K562 (cell line): ENCODE results near the gene WWOX. TPM values are rescaled to one million over a fixed set of nuclear protein-coding genes. Genes with fewer than 3 reads are reported as not detected.

ENCODE experiments used
- ATAC-seq: fragments of 200-7000 bp; cut with Tn5 transposase; 3 replicates; pipeline ENCODE4 v1.9.1; 2020; ENCODE audit warnings: moderate library complexity
- BruUV-seq: library from RNA; stranded (reverse); fragments of 400-500 nt; replicated peaks from 2 replicates; lab custom pipeline; 2021; lab: Mats Ljungman, UMichigan
- CTCF ChIA-PET: fragments of 300-600 bp; formaldehyde crosslinking; extraction: SDS; loops from one replicate; lab custom pipeline; 2021; ENCODE audit warnings: low intra/inter-chr PET ratio; lab: Yijun Ruan, JAX
- POLR2A ChIA-PET: fragments of 300-600, 350-650 bp; sonication (Branson Sonifier 250); formaldehyde crosslinking; extraction: SDS; loops from one replicate; lab custom pipeline; 2021; ENCODE audit warnings: antibody characterized with exemption, inconsistent platforms; lab: Yijun Ruan, JAX
- DNase-seq, 4 experiments: peaks; one replicate each; pipeline versions ENCODE4 v3.0.0 to v3.0.0-alpha.2; 2011 to 2018; ENCODE audit warnings: low spot score in 3 of 4, mixed read lengths in 3 of 4; ENCODE audit errors: extremely low read depth in 1 of 4
- FAIRE-seq: peaks from 2 replicates; lab custom pipeline; 2011; peaks lifted over from hg19 to GRCh38; lab: Jason Lieb, UNC
- H2AFZ ChIP-seq: 2 replicates; pipeline ENCODE4 v1.6.0; 2011; ENCODE audit warnings: low read depth, low read length, control low read depth, inconsistent platforms
- H3K27ac ChIP-seq: fragments of 200-600 bp; 3 replicates; pipeline ENCODE4 v1.8.0; 2011; ENCODE audit warnings: low read depth, mild to moderate bottlenecking, control low read depth, inconsistent platforms, low read length, moderate library complexity, mixed read lengths; ENCODE audit errors: extremely low read depth
- H3K27me3 ChIP-seq, 2 experiments: fragments of 300-600 bp in 1 of 2; 2 replicates in 1 of 2; 3 replicates in 1 of 2; pipeline versions ENCODE4 v1.6.0 to v1.8.0; 2011; ENCODE audit warnings: inconsistent platforms in 2 of 2, low read length in 2 of 2, mild to moderate bottlenecking in 1 of 2, mixed read lengths in 1 of 2, moderate library complexity in 1 of 2; ENCODE audit not compliant: control insufficient read depth in 2 of 2, insufficient read depth in 2 of 2
- H3K36me3 ChIP-seq: fragments of 300-600 bp; 3 replicates; pipeline ENCODE4 v1.8.0; 2011; ENCODE audit warnings: mild to moderate bottlenecking, low read length, inconsistent platforms; ENCODE audit not compliant: control insufficient read depth, insufficient read depth
- H3K4me1 ChIP-seq, 2 experiments: fragments of 200-600 bp in 1 of 2; replicated peaks in 1 of 2; 2 replicates in 1 of 2; 3 replicates in 1 of 2; pipeline versions ENCODE4 v1.5.1 to v1.8.0; 2011; ENCODE audit warnings: inconsistent platforms in 2 of 2, low read length in 2 of 2, mild to moderate bottlenecking in 1 of 2, mixed read lengths in 1 of 2, moderate library complexity in 1 of 2; ENCODE audit not compliant: control insufficient read depth in 2 of 2, insufficient read depth in 2 of 2
- H3K4me2 ChIP-seq: 2 replicates; pipeline ENCODE4 v1.6.1; 2011; ENCODE audit warnings: low read length, control low read depth, inconsistent platforms, mixed read lengths; ENCODE audit not compliant: insufficient read depth
- H3K4me3 ChIP-seq: fragments of 200-600 bp; sonication (generic), shearing (Covaris generic); 2 replicates; pipeline ENCODE4 v1.5.1; 2016; ENCODE audit warnings: control low read depth, inconsistent platforms
- H3K79me2 ChIP-seq: fragments of 200-600 bp; 3 replicates; pipeline ENCODE4 v1.8.0; 2011; ENCODE audit warnings: low read length, inconsistent platforms; ENCODE audit not compliant: control insufficient read depth, insufficient read depth
- H3K9ac ChIP-seq, 2 experiments: 2 replicates each; pipeline versions ENCODE4 v1.6.0 to v1.6.1; 2011; ENCODE audit warnings: low read depth in 2 of 2, low read length in 2 of 2, control low read depth in 1 of 2, inconsistent platforms in 1 of 2, mild to moderate bottlenecking in 1 of 2, mixed read lengths in 1 of 2; ENCODE audit not compliant: insufficient read depth in 1 of 2
- H3K9me1 ChIP-seq: one replicate; pipeline ENCODE4 v1.6.0; 2011; ENCODE audit warnings: inconsistent platforms, mild to moderate bottlenecking, low read length, moderate library complexity; ENCODE audit not compliant: control insufficient read depth, insufficient read depth
- H3K9me3 ChIP-seq: replicated peaks from 2 replicates; pipeline ENCODE4 v1.5.1; 2011; ENCODE audit warnings: low read depth, low read length, inconsistent platforms; ENCODE audit not compliant: control insufficient read depth, insufficient read depth
- H4K20me1 ChIP-seq: replicated peaks from 2 replicates; pipeline ENCODE4 v1.6.1; 2011; ENCODE audit warnings: low read length, inconsistent platforms, mixed read lengths; ENCODE audit not compliant: control insufficient read depth, insufficient read depth
- ATF3 ChIP-seq, 2 experiments: fragments of 450-650 bp in 1 of 2; sonication (generic) in 1 of 2; formaldehyde crosslinking in 1 of 2; IDR thresholded peaks in 1 of 2; conservative IDR thresholded peaks in 1 of 2; 2 replicates each; pipeline versions ENCODE4 v1.6.1 to v1.8.1; 2016 to 2023; ENCODE audit warnings: mild to moderate bottlenecking in 2 of 2, moderate library complexity in 2 of 2, inconsistent platforms in 1 of 2, missing genetic modification reagents in 1 of 2
- CEBPB ChIP-seq: fragments of 450-650 bp; IDR thresholded peaks from 2 replicates; pipeline ENCODE4 v1.6.1; 2016; ENCODE audit warnings: missing genetic modification characterization, missing compliant biosample characterization
- CEBPG ChIP-seq, 3 experiments: fragments of 200-800 bp in 1 of 3; sonication (Bioruptor generic) in 1 of 3; sonication (generic) in 1 of 3; formaldehyde crosslinking in 1 of 3; IDR thresholded peaks in 2 of 3; conservative IDR thresholded peaks in 1 of 3; 2 replicates each; pipeline versions ENCODE4 v1.6.1 to v1.8.0; 2016 to 2022; ENCODE audit warnings: missing compliant biosample characterization in 2 of 3, missing genetic modification characterization in 2 of 3, mild to moderate bottlenecking in 1 of 3, missing genetic modification reagents in 1 of 3
- LEF1 ChIP-seq: fragments of 450-650 bp; IDR thresholded peaks from 2 replicates; pipeline ENCODE4 v1.6.1; 2016; ENCODE audit warnings: mild to moderate bottlenecking
- RNF2 ChIP-seq: sonication (generic); IDR thresholded peaks from 2 replicates; pipeline ENCODE4 v1.6.1; 2016
- SIX5 ChIP-seq, 2 experiments: IDR thresholded peaks; 2 replicates each; pipeline ENCODE4 v1.6.1; 2011; ENCODE audit warnings: low read length in 2 of 2, borderline replicate concordance in 1 of 2, low read depth in 1 of 2, mild to moderate bottlenecking in 1 of 2, moderate library complexity in 1 of 2; ENCODE audit not compliant: insufficient read depth in 1 of 2
- ZFP36 ChIP-seq: fragments of 150-350 bp; IDR thresholded peaks from 2 replicates; pipeline ENCODE4 v1.6.1; 2018; ENCODE audit warnings: low read length, low read depth; ENCODE audit not compliant: partially characterized antibody
- ZNF3 ChIP-seq: fragments of 250-450 bp; sonication (Bioruptor Pico); IDR thresholded peaks from 2 replicates; pipeline ENCODE4 v1.5.0; 2021; ENCODE audit warnings: mild to moderate bottlenecking, moderate library complexity
- ZNF584 ChIP-seq: fragments of 200-800 bp; sonication (Bioruptor generic); IDR thresholded peaks from 2 replicates; pipeline ENCODE4 v1.6.1; 2016; ENCODE audit warnings: low read depth, mild to moderate bottlenecking, missing genetic modification characterization, missing compliant biosample characterization
- WGBS: fragments of 100-300 bp; shearing (Covaris generic); methylation state at CpG from one replicate; pipeline ENCODE4 v1.1.6; 2016; ENCODE audit warnings: low coverage, mixed read lengths; ENCODE audit not compliant: insufficient coverage; ENCODE audit errors: missing lambda C conversion rate; 5-methylcytosine and 5-hydroxymethylcytosine counted together
- in situ Hi-C: fragments of 300-500 bp; cut with MboI; formaldehyde crosslinking; loops from 4 replicates; pipeline ENCODE4 v1.15.0; 2018; ENCODE audit warnings: inconsistent platforms, mixed read lengths
- intact Hi-C: fragments of 100-400 bp; cut with micrococcal nuclease; formaldehyde crosslinking; loops from 2 replicates; pipeline ENCODE4 v1.14.2; 2022
- polyA plus RNA-seq, 8 experiments: library from polyadenylated mRNA; depleted of rRNA in 4 of 8; stranded (reverse) in 5 of 8; unstranded in 3 of 8; fragments of >200 nt; fragmentation: Nextera tagmentation in 2 of 8; fragmentation: Illumina TruSeq in 1 of 8; extraction: Ambion mirVana in 2 of 8; extraction: Trizol in 1 of 8; gene quantifications; 2 replicates each; pipeline versions ENCODE4 v1.2.1 to v1.2.3, GENCODE V29; 2011 to 2014; ENCODE audit warnings: inconsistent platforms in 1 of 8, missing spikeins in 1 of 8
- total RNA-seq, 7 experiments: library from RNA; depleted of rRNA in 6 of 7; stranded (reverse); fragments of >200 nt in 6 of 7; fragmentation: Illumina TruSeq in 2 of 7; extraction: Trizol in 2 of 7; gene quantifications; 2 replicates each; pipeline versions ENCODE4 v1.2.1 to v1.2.3, GENCODE V29; 2011 to 2021; ENCODE audit warnings: low replicate concordance in 1 of 7

WWOX gene
- total and polyA plus RNA-seq, 9 of the 15 experiments (the other 6 are each of a cell fraction or from before 2014, with no cell fraction given), result 1.6 to 22.7 (median 8.1) TPM

- no peak overlapping the region for H2AFZ ChIP-seq
- H3K27ac ChIP-seq, result no peak overlapping the region
- no peaks in the 10 kb centered on the region for H3K9me1 ChIP-seq
- no peak overlapping the region for H3K4me3 ChIP-seq
- H3K9me3 ChIP-seq, result no peaks in the 10 kb centered on the region
- DNase-seq, result no peak
- no peak for ATAC-seq
- no peak overlapping the region for H3K9ac ChIP-seq
- FAIRE-seq, result no peak
- H3K79me2 ChIP-seq, result no peaks in the 10 kb centered on the region
- ChIA-PET CTCF (no interaction called here), POLR2A (interaction anchor here (0.6 to 1.4 kb wide), 3 partner anchors 11 to 33 kb away, joined by 3 to 4 read pairs (median 3); no protein-coding TSS in a partner anchor)
- H3K27me3 ChIP-seq, result peaks cover 2 to 20% of the 10 kb centered on the region in 2 experiments; a peak in 2 of 5 replicates
- TF ChIP-seq SIX5 (IDR thresholded peaks at IDR 0.05; ENCODE audit: borderline replicate concordance in 1 of 2, insufficient read depth in 1 of 2, low read depth in 1 of 2, low read length in 2 of 2), result no peak
- TF ChIP-seq ZNF3 (CRISPR knock-in tag), result no peak
- TF ChIP-seq LEF1, result no peak
- TF ChIP-seq ZNF584, result no peak
- TF ChIP-seq RNF2, result no peak
- no TSS peak for BruUV-seq
- intact Hi-C loops (no loop called here), in situ Hi-C loops (no loop called here)
- no peaks in the 10 kb centered on the region for H3K4me1 ChIP-seq
- no peaks in the 10 kb centered on the region for H3K36me3 ChIP-seq
- WGBS, result 0% methylated on average over 2 of the region's 2 CpGs
- H4K20me1 ChIP-seq, result no peaks in the 10 kb centered on the region
- no peak overlapping the region for H3K4me2 ChIP-seq
Observed at GRCh38 chr16:78780808-78781207, 681.4 kb downstream of the WWOX start.

- FAIRE-seq, result no peak
- intact Hi-C loops, result no loop called here
- DNase-seq, result no peak
- POLR2A ChIA-PET, result no interaction called here
- Histone ChIP-seq H3K27ac (no peak overlapping the region), H3K27me3 (peaks cover 2 to 20% of the 10 kb centered on the region in 2 experiments; a peak in 2 of 5 replicates), H4K20me1 (no peaks in the 10 kb centered on the region), H3K4me3 (no peak overlapping the region), H3K4me2 (no peak overlapping the region), H3K9me1 (no peaks in the 10 kb centered on the region), H3K9ac (no peak overlapping the region), H2AFZ (no peak overlapping the region), H3K79me2 (no peaks in the 10 kb centered on the region), H3K4me1 (no peaks in the 10 kb centered on the region), H3K36me3 (no peaks in the 10 kb centered on the region), H3K9me3 (no peaks in the 10 kb centered on the region)
- CTCF ChIA-PET, result no interaction called here
- no TSS peak for BruUV-seq
- WGBS, result 4% methylated on average over 1 of the region's 2 CpGs
- TF ChIP-seq ZFP36, result no peak
- peak; percentile 46; the same call in 1 of the 2 replicates for TF ChIP-seq CEBPB (tag)
- TF ChIP-seq CEBPG (CRISPR knock-in tag; IDR thresholded peaks at IDR 0.05), result no peak
- TF ChIP-seq CEBPG (tag; conservative IDR thresholded peaks at IDR 0.05 in 1 of 2, IDR thresholded peaks at IDR 0.05 in 1 of 2), result peak; percentile 15 to 80; a peak in 2 of 4 replicates
- peak; percentile 15; the same call in 1 of the 2 replicates for TF ChIP-seq ATF3 (IDR thresholded peaks at IDR 0.05)
- no peak for TF ChIP-seq ATF3 (CRISPR knock-in tag; conservative IDR thresholded peaks at IDR 0.05)
- in situ Hi-C loops, result no loop called here
- no peak for ATAC-seq
Observed at GRCh38 chr16:78782572-78782971, 683.1 kb downstream of the WWOX start.
